H1 (cell line): Measurements from ENCODE around the gene ENKUR. TPM values are rescaled to one million over a fixed set of nuclear protein-coding genes. Genes with fewer than 3 reads are reported as not detected.
A peak's percentile ranks its signal among the peaks of the same experiment; 100 is the strongest.

ENCODE experiments used
- CTCF ChIA-PET: fragments of 300-600 bp; sonication (Branson Sonifier 250); formaldehyde crosslinking; loops from one replicate; lab custom pipeline; 2021; ENCODE audit not compliant: partially characterized antibody; lab: Charles Lee
- POLR2A ChIA-PET: fragments of 300-600 bp; sonication (Branson Sonifier 250); formaldehyde crosslinking; loops from one replicate; lab custom pipeline; 2021; ENCODE audit warnings: inconsistent platforms; ENCODE audit not compliant: partially characterized antibody; lab: Charles Lee
- DNase-seq, 2 experiments: peaks; one replicate each; pipeline versions ENCODE4 v3.0.0 to v3.0.0-alpha.2; 2010 to 2022; ENCODE audit warnings: low spot score in 2 of 2, low read depth in 1 of 2, mixed read lengths in 1 of 2
- FAIRE-seq: peaks from 2 replicates; lab custom pipeline; 2011; peaks lifted over from hg19 to GRCh38; lab: Jason Lieb, UNC
- H2AFZ ChIP-seq: 2 replicates; pipeline ENCODE4 v1.8.1; 2012; ENCODE audit warnings: low read length, inconsistent platforms
- H2AK5ac ChIP-seq: 2 replicates; pipeline ENCODE4 v1.6.1; 2013; ENCODE audit warnings: low read depth, low read length
- H2BK120ac ChIP-seq: replicated peaks from 2 replicates; pipeline ENCODE3; 2013; ENCODE audit warnings: low read depth, low read length, inconsistent platforms
- H2BK12ac ChIP-seq: 2 replicates; pipeline ENCODE4 v1.6.1; 2013; ENCODE audit warnings: low read depth, low read length
- H2BK15ac ChIP-seq: 2 replicates; pipeline ENCODE4 v1.6.1; 2013; ENCODE audit warnings: low read length
- H2BK20ac ChIP-seq: 2 replicates; pipeline ENCODE4 v1.6.1; 2013; ENCODE audit warnings: low read length
- H2BK5ac ChIP-seq: 2 replicates; pipeline ENCODE4 v1.6.1; 2013; ENCODE audit warnings: low read depth, low read length
- H3K14ac ChIP-seq: 2 replicates; pipeline ENCODE4 v1.6.1; 2013; ENCODE audit warnings: inconsistent platforms; ENCODE audit not compliant: insufficient read length
- H3K18ac ChIP-seq: 2 replicates; pipeline ENCODE4 v1.6.1; 2013; ENCODE audit warnings: low read length; ENCODE audit errors: extremely low read depth
- H3K23ac ChIP-seq: 2 replicates; pipeline ENCODE4 v1.6.1; 2013; ENCODE audit warnings: inconsistent platforms; ENCODE audit not compliant: insufficient read length
- H3K23me2 ChIP-seq: 2 replicates; pipeline ENCODE4 v1.6.1; 2013; ENCODE audit warnings: low read depth, low read length
- H3K27ac ChIP-seq: 2 replicates; pipeline ENCODE4 v1.6.1; 2011; ENCODE audit warnings: low read depth, low read length, inconsistent platforms
- H3K27me3 ChIP-seq, 4 experiments: replicated peaks in 1 of 4; 1 replicate in 1 of 4; 2 replicates in 3 of 4; pipeline versions ENCODE4 v1.6.1 to v1.8.1; 2011 to 2013; ENCODE audit warnings: low read length in 3 of 4, mild to moderate bottlenecking in 3 of 4, inconsistent platforms in 2 of 4, mixed read lengths in 2 of 4, moderate library complexity in 1 of 4; ENCODE audit not compliant: control insufficient read depth in 3 of 4, insufficient read depth in 3 of 4; ENCODE audit errors: extremely low read depth in 1 of 4
- H3K36me3 ChIP-seq, 4 experiments: 2 replicates each; pipeline versions ENCODE4 v1.6.1 to v1.8.1; 2011 to 2013; ENCODE audit warnings: mild to moderate bottlenecking in 4 of 4, low read length in 3 of 4, moderate library complexity in 2 of 4, control low read depth in 1 of 4, inconsistent platforms in 1 of 4; ENCODE audit not compliant: insufficient read depth in 4 of 4, control insufficient read depth in 2 of 4
- H3K4ac ChIP-seq: replicated peaks from 2 replicates; pipeline ENCODE3; 2013; ENCODE audit warnings: low read length, low read depth, mixed read lengths, inconsistent platforms; ENCODE audit not compliant: insufficient read length
- H3K4me1 ChIP-seq, 4 experiments: replicated peaks in 1 of 4; 1 replicate in 1 of 4; 2 replicates in 3 of 4; pipeline versions ENCODE4 v1.6.1 to v1.8.1; 2011 to 2013; ENCODE audit warnings: low read length in 3 of 4, inconsistent platforms in 2 of 4, mixed read lengths in 1 of 4; ENCODE audit not compliant: insufficient read depth in 4 of 4, control insufficient read depth in 3 of 4
- H3K4me2 ChIP-seq, 2 experiments: 2 replicates each; pipeline versions ENCODE4 v1.6.1 to v1.8.1; 2011 to 2013; ENCODE audit warnings: low read depth in 2 of 2, low read length in 2 of 2, control low read depth in 1 of 2, inconsistent platforms in 1 of 2, mild to moderate bottlenecking in 1 of 2; ENCODE audit not compliant: insufficient read depth in 1 of 2
- H3K4me3 ChIP-seq, 4 experiments: fragments of 200-600, 300-600 bp in 1 of 4; sonication (generic), shearing (Covaris generic), sonication (Bioruptor Twin) in 1 of 4; 2 replicates each; pipeline versions ENCODE4 v1.5.1 to v1.8.1; 2011 to 2016; ENCODE audit warnings: low read length in 4 of 4, low read depth in 3 of 4, control low read depth in 2 of 4, inconsistent platforms in 2 of 4, mild to moderate bottlenecking in 2 of 4, mixed read lengths in 1 of 4, moderate library complexity in 1 of 4; ENCODE audit not compliant: insufficient read depth in 2 of 4; ENCODE audit errors: extremely low read depth in 1 of 4
- H3K56ac ChIP-seq: replicated peaks from 2 replicates; pipeline ENCODE3; 2013; ENCODE audit warnings: low read depth, mild to moderate bottlenecking, mixed read lengths, low read length, inconsistent platforms; ENCODE audit not compliant: insufficient read length
- H3K79me1 ChIP-seq: 2 replicates; pipeline ENCODE4 v1.6.1; 2013; ENCODE audit warnings: low read depth, low read length, control low read depth
- H3K79me2 ChIP-seq, 2 experiments: 2 replicates each; pipeline versions ENCODE4 v1.6.1 to v1.8.1; 2012 to 2013; ENCODE audit warnings: low read length in 2 of 2, mild to moderate bottlenecking in 2 of 2, inconsistent platforms in 1 of 2; ENCODE audit not compliant: insufficient read depth in 2 of 2, control insufficient read depth in 1 of 2
- H3K9ac ChIP-seq, 4 experiments: replicated peaks in 1 of 4; 1 replicate in 1 of 4; 2 replicates in 3 of 4; pipeline versions ENCODE4 v1.6.1 to v1.8.1; 2011 to 2013; ENCODE audit warnings: low read depth in 3 of 4, low read length in 3 of 4, control low read depth in 2 of 4, mild to moderate bottlenecking in 2 of 4, moderate library complexity in 2 of 4, inconsistent platforms in 1 of 4; ENCODE audit errors: extremely low read depth in 1 of 4
- H3K9me3 ChIP-seq, 2 experiments: 2 replicates each; pipeline versions ENCODE4 v1.6.1 to v1.8.1; 2012 to 2013; ENCODE audit warnings: mild to moderate bottlenecking in 2 of 2, moderate library complexity in 2 of 2, control low read depth in 1 of 2, inconsistent platforms in 1 of 2, low read depth in 1 of 2, low read length in 1 of 2, mixed read lengths in 1 of 2; ENCODE audit not compliant: insufficient read depth in 2 of 2
- H4K20me1 ChIP-seq, 2 experiments: replicated peaks in 1 of 2; 2 replicates each; pipeline versions ENCODE3 to v1.8.1; 2011 to 2013; ENCODE audit warnings: inconsistent platforms in 2 of 2, low read length in 2 of 2, mild to moderate bottlenecking in 1 of 2; ENCODE audit not compliant: insufficient read depth in 2 of 2, control insufficient read depth in 1 of 2
- H4K5ac ChIP-seq: 2 replicates; pipeline ENCODE4 v1.6.1; 2013; ENCODE audit warnings: low read length, low read depth, mixed read lengths, inconsistent platforms; ENCODE audit not compliant: insufficient read length
- H4K8ac ChIP-seq: 2 replicates; pipeline ENCODE4 v1.8.0; 2013; ENCODE audit warnings: mild to moderate bottlenecking, moderate library complexity, low read length, inconsistent platforms; ENCODE audit not compliant: insufficient read depth; ENCODE audit errors: extremely low read depth
- H4K91ac ChIP-seq: replicated peaks from 2 replicates; pipeline ENCODE3; 2013; ENCODE audit warnings: low read length, mixed read lengths, inconsistent platforms; ENCODE audit not compliant: insufficient read length
- BCL11A ChIP-seq, 2 experiments: IDR thresholded peaks; one replicate each; pipeline ENCODE4 v1.6.1; 2011; ENCODE audit warnings: low read depth in 2 of 2, low read length in 2 of 2, mild to moderate bottlenecking in 2 of 2
- E2F6 ChIP-seq: IDR thresholded peaks from 2 replicates; pipeline ENCODE4 v1.6.1; 2012; ENCODE audit warnings: inconsistent platforms
- EP300 ChIP-seq, 2 experiments: IDR thresholded peaks; 1 replicate in 1 of 2; 2 replicates in 1 of 2; pipeline ENCODE4 v1.6.1; 2011 to 2012; ENCODE audit warnings: low read depth in 2 of 2, low read length in 2 of 2, mild to moderate bottlenecking in 2 of 2, borderline replicate concordance in 1 of 2, inconsistent platforms in 1 of 2, moderate library complexity in 1 of 2
- RXRA ChIP-seq: IDR thresholded peaks from 2 replicates; pipeline ENCODE4 v1.6.1; 2011; ENCODE audit warnings: low read depth, mild to moderate bottlenecking, low read length, moderate library complexity; ENCODE audit not compliant: insufficient read depth
- SIX5 ChIP-seq: IDR thresholded peaks from 2 replicates; pipeline ENCODE4 v1.6.1; 2011; ENCODE audit warnings: mild to moderate bottlenecking, low read depth, low read length
- TEAD4 ChIP-seq: IDR thresholded peaks from 2 replicates; pipeline ENCODE4 v1.6.1; 2012; ENCODE audit warnings: low read depth, low read length, inconsistent platforms, mixed read lengths
- YY1 ChIP-seq: IDR thresholded peaks from 2 replicates; pipeline ENCODE4 v1.6.1; 2011; ENCODE audit warnings: low read depth, mild to moderate bottlenecking, low read length
- WGBS, 2 experiments: shearing (Covaris generic) in 1 of 2; methylation state at CpG; one replicate each; pipeline versions ENCODE4 v1.1.6 to v1.1.7; 2013 to 2015; ENCODE audit warnings: low lambda C conversion rate in 2 of 2, mixed read lengths in 2 of 2, inconsistent platforms in 1 of 2, low coverage in 1 of 2, missing lambda C conversion rate in 1 of 2; ENCODE audit not compliant: insufficient replicate concordance in 2 of 2, insufficient coverage in 1 of 2, insufficient read length in 1 of 2; ENCODE audit errors: extremely low coverage in 1 of 2, missing lambda C conversion rate in 1 of 2; 5-methylcytosine and 5-hydroxymethylcytosine counted together
- polyA plus RNA-seq, 7 experiments: library from polyadenylated mRNA; depleted of rRNA in 3 of 7; stranded (reverse) in 5 of 7; unstranded in 2 of 7; fragments of >200 nt in 5 of 7; fragments of 200-250 nt in 2 of 7; gene quantifications; 1 replicate in 5 of 7; 2 replicates in 1 of 7; 4 replicates in 1 of 7; pipeline versions ENCODE4 v1.2.1 to v1.2.3, GENCODE V29; 2011 to 2013; ENCODE audit warnings: missing spikeins in 2 of 7, mixed read lengths in 2 of 7
- total RNA-seq: library from RNA; stranded (reverse); fragmentation: NEBNext Ultra II Directional; extraction: Animal tissue kit (Norgen Biotek cat#: 25700); gene quantifications from 2 replicates; pipeline ENCODE4 v1.2.1, GENCODE V29; 2021

The ENKUR gene
- total and polyA plus RNA-seq, 2 of the 8 experiments (the other 6 are each of a cell fraction or from before 2014, with no cell fraction given): not detected

GRCh38 chr10:25017661-25018060, 1.7 kb upstream of the ENKUR start:
- no peaks in the 10 kb centered on the region for H4K20me1 ChIP-seq
- no peak overlapping the region for H2BK120ac ChIP-seq
- DNase-seq (no peak), FAIRE-seq (no peak)
- no peak overlapping the region for H2BK15ac ChIP-seq
- H3K4ac ChIP-seq: no peak overlapping the region
- H2BK12ac ChIP-seq: no peak overlapping the region
- H4K5ac ChIP-seq: no peak overlapping the region
- TF ChIP-seq YY1 (no peak), E2F6 (peak; percentile 83), TEAD4 (no peak), SIX5 (no peak), EP300 (IDR thresholded peaks at IDR 0.05; ENCODE audit: borderline replicate concordance in 1 of 2, low read depth in 2 of 2, low read length in 2 of 2) (no peak), BCL11A (IDR thresholded peaks at IDR 0.05; ENCODE audit: low read depth in 2 of 2, low read length in 2 of 2) (no peak), RXRA (no peak)
- H2BK5ac ChIP-seq: no peak overlapping the region
- H3K23me2 ChIP-seq: peaks cover 7% of the 10 kb centered on the region
- CTCF ChIA-PET: no interaction called here
- no peak overlapping the region for H3K23ac ChIP-seq
- H3K14ac ChIP-seq: no peak overlapping the region
- no peak overlapping the region for H2AFZ ChIP-seq
- no peak overlapping the region for H3K56ac ChIP-seq
- no peaks in the 10 kb centered on the region for H3K27me3 ChIP-seq
- no peak overlapping the region for H3K9ac ChIP-seq
- H3K4me1 ChIP-seq: peaks cover 0 to 3% (median 0%) of the 10 kb centered on the region in 4 experiments; a peak in 1 of 7 replicates
- no peaks in the 10 kb centered on the region for H3K79me1 ChIP-seq
- no peaks in the 10 kb centered on the region for H3K36me3 ChIP-seq
- no peaks in the 10 kb centered on the region for H3K79me2 ChIP-seq
- no peak overlapping the region for H4K91ac ChIP-seq
- WGBS, 2 experiments: 86% methylated on average over 6 of the region's 6 CpGs; no CpG with 5 or more reads in 1 of the 2 experiments
- no peak overlapping the region for H2AK5ac ChIP-seq
- no peak overlapping the region for H2BK20ac ChIP-seq
- peak overlapping the region; percentile 80 to 98; a peak in 3 of 4 replicates for H3K4me2 ChIP-seq
- no peaks in the 10 kb centered on the region for H3K9me3 ChIP-seq
- H3K18ac ChIP-seq: no peak overlapping the region
- H4K8ac ChIP-seq: no peak overlapping the region
- no peak overlapping the region for H3K27ac ChIP-seq
- POLR2A ChIA-PET: interaction anchor here (0.8 to 1.6 kb wide), 2 partner anchors 22 to 31 kb away, joined by 4 to 6 read pairs; no protein-coding TSS in a partner anchor
- H3K4me3 ChIP-seq: peak overlapping the region in 2 of 4 experiments; percentile 66 to 71; a peak in 5 of 8 replicates
